ENCODE measurements around the gene NKAIN1. TPM values are rescaled to one million over a fixed set of nuclear protein-coding genes. Genes with fewer than 3 reads are reported as not detected.
A peak's percentile ranks its signal among the peaks of the same experiment; 100 is the strongest.

NKAIN1 gene
- total RNA-seq, 1 donor from 2014 or later = 0.81 TPM

- no peak for DNase-seq (ENCODE audit: low read depth)
- TF ChIP-seq CTCF (conservative IDR thresholded peaks at IDR 0.05; ENCODE audit: low read depth, low read length) = no peak
- H3K4me3 ChIP-seq (ENCODE audit: low read depth, low read length) = no peak overlapping the region
Measured at GRCh38 chr1:31244326-31244725, 4.6 kb upstream of the NKAIN1 start.

DNA sequence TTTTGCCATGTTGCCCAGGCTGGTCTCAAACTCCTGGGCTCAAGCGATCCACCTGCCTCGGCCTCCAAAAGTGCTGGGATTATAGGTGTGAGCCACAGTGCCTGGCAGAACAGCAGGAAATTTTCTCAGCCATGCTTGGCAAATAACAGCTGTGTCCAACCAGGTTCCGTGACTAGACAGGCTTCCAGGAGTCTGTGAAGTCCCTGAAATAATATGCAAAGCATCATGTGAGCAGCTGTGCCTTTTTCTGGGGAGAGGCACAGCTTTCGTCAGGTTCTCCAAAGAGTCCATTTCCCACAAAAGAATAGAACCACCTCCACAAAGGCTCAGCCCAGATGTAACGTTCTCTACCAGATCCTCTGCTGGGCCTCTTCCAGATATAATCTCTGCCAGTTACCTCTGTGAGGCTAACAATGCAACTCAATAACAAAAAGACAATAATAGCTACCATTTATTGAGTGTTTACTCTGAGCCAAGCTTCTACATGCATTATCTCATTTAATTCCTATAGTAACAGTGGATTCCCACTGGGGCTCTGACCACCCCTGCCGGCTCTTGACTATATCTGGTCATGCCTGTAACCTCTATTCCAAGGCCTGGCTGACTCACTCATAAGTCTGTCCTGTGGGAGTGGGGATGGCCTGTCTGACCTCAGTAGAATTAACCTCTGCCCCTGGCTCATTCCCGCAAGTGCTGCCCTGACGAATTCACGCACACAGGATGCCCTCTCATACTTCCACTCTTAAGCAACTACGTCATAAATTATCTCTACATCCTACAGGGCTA, 4.0 kb upstream of the NKAIN1 start:
- no peak for TF ChIP-seq CTCF (conservative IDR thresholded peaks at IDR 0.05; ENCODE audit: low read depth, low read length)
- no peak overlapping the region for H3K4me3 ChIP-seq (ENCODE audit: low read depth, low read length)
- no peak for DNase-seq (ENCODE audit: low read depth)

DNA sequence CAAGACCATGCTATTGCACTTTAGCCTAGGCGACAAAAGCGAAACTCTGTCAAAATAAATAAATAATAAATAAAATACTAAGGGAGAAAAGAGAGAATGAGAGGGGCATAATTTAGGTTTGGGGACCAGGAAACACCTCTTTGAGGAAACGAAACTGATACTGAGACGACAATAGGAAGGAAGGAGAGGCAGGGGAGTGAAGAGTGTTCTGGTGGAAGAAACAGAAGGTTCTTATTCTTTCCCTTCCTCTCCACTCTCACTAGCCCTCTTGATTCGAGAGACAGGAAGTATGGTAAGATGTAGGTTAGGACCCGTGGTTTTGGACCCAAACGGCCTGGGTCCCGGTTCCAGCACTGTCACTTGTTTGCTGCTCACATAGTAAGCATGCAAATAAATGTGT, 1.6 kb upstream of the NKAIN1 start:
- no peak for DNase-seq (ENCODE audit: low read depth)
- no peak overlapping the region for H3K4me3 ChIP-seq (ENCODE audit: low read depth, low read length)
- TF ChIP-seq CTCF (conservative IDR thresholded peaks at IDR 0.05; ENCODE audit: low read depth, low read length) = no peak

GRCh38 chr1:31238986-31239613, 587 bp downstream of the NKAIN1 start:
- DNase-seq (ENCODE audit: low read depth) = no peak
- H3K4me3 ChIP-seq (ENCODE audit: low read depth, low read length) = peak overlapping the region; percentile 24
- TF ChIP-seq CTCF (conservative IDR thresholded peaks at IDR 0.05; ENCODE audit: low read depth, low read length) = no peak

- DNase-seq (ENCODE audit: low read depth) = no peak
- no peak for TF ChIP-seq CTCF (conservative IDR thresholded peaks at IDR 0.05; ENCODE audit: low read depth, low read length)
- H3K4me3 ChIP-seq (ENCODE audit: low read depth, low read length) = no peak overlapping the region
Measured at GRCh38 chr1:31238612-31238985, 1.1 kb downstream of the NKAIN1 start.

- H3K4me3 ChIP-seq (ENCODE audit: low read depth, low read length) = no peak overlapping the region
- no peak for TF ChIP-seq CTCF (conservative IDR thresholded peaks at IDR 0.05; ENCODE audit: low read depth, low read length)
- DNase-seq (ENCODE audit: low read depth) = no peak
Measured at GRCh38 chr1:31234870-31235269, 4.8 kb downstream of the NKAIN1 start.
